Smooth muscle cell (in vitro differentiated cells): ENCODE data around the gene MECP2. TPM values are rescaled to one million over a fixed set of nuclear protein-coding genes. Genes with fewer than 3 reads are reported as not detected.
A peak's percentile ranks its signal among the peaks of the same experiment; 100 is the strongest.

Experiments
- DNase-seq: peaks from one replicate; lab custom pipeline; 2025; ENCODE audit not compliant: unreplicated experiment; lab: John Stamatoyannopoulos, UW
- H2AFZ ChIP-seq: fragments of 200-600 bp; sonication (generic); 2 replicates; pipeline ENCODE4 v1.6.0; 2016; ENCODE audit warnings: antibody characterized with exemption, low read depth, mild to moderate bottlenecking
- H3F3A ChIP-seq: fragments of 200-600 bp; sonication (generic); 2 replicates; pipeline ENCODE4 v1.6.0; 2017; ENCODE audit warnings: antibody characterized with exemption, low read depth
- H3K27ac ChIP-seq: fragments of 200-600 bp; sonication (generic); 2 replicates; pipeline ENCODE4 v1.5.1; 2016; ENCODE audit warnings: low read depth, mild to moderate bottlenecking
- H3K27me3 ChIP-seq: fragments of 200-600 bp; sonication (generic); 2 replicates; pipeline ENCODE4 v1.6.1; 2016; ENCODE audit warnings: low read depth, mild to moderate bottlenecking
- H3K36me3 ChIP-seq: fragments of 200-600 bp; sonication (generic); 2 replicates; pipeline ENCODE4 v1.5.1; 2016; ENCODE audit warnings: low read depth
- H3K4me1 ChIP-seq: fragments of 200-600 bp; sonication (generic); 2 replicates; pipeline ENCODE4 v1.5.1; 2016; ENCODE audit warnings: low read depth
- H3K4me2 ChIP-seq: fragments of 200-600 bp; sonication (generic); 2 replicates; pipeline ENCODE4 v1.6.0; 2016; ENCODE audit warnings: mild to moderate bottlenecking
- H3K4me3 ChIP-seq: fragments of 200-600 bp; sonication (generic); 2 replicates; pipeline ENCODE4 v1.5.1; 2016; ENCODE audit warnings: mild to moderate bottlenecking
- H3K79me2 ChIP-seq: fragments of 200-600 bp; sonication (generic); 2 replicates; pipeline ENCODE4 v1.6.0; 2016; ENCODE audit warnings: low read depth, mild to moderate bottlenecking
- H3K9ac ChIP-seq: fragments of 200-600 bp; sonication (generic); 2 replicates; pipeline ENCODE4 v1.6.0; 2016; ENCODE audit warnings: low read depth
- H3K9me3 ChIP-seq: fragments of 200-600 bp; sonication (generic); replicated peaks from 2 replicates; pipeline ENCODE4 v1.5.1; 2016; ENCODE audit warnings: low read depth
- H4K20me1 ChIP-seq: fragments of 200-600 bp; sonication (generic); 2 replicates; pipeline ENCODE4 v1.6.0; 2016; ENCODE audit warnings: low read depth
- WGBS: methylation state at CpG from one replicate; pipeline ENCODE4 v1.1.7; 2016; ENCODE audit warnings: low lambda C conversion rate; 5-methylcytosine and 5-hydroxymethylcytosine counted together
- polyA plus RNA-seq: library from polyadenylated mRNA; unstranded; fragments of >200 nt; fragmentation: Nextera tagmentation; extraction: Ambion mirVana; gene quantifications from 2 replicates; pipeline ENCODE4 v1.2.1, GENCODE V29; 2016
- total RNA-seq: library from RNA; depleted of rRNA; stranded (reverse); fragments of >200 nt; gene quantifications from 2 replicates; pipeline ENCODE4 v1.2.3, GENCODE V29; 2014
- TF ChIP-seq, protein P1 (sequence below): fragments of 200-600 bp; sonication (generic); IDR thresholded peaks from 2 replicates; pipeline ENCODE4 v1.5.1; 2017; ENCODE audit warnings: borderline replicate concordance, mild to moderate bottlenecking, antibody characterized with exemption; ENCODE audit not compliant: insufficient read depth, poor library complexity, severe bottlenecking

MECP2 gene
- total and polyA plus RNA-seq, 2 experiments from 2014 or later, result 11.9 to 13.1 TPM

DNA sequence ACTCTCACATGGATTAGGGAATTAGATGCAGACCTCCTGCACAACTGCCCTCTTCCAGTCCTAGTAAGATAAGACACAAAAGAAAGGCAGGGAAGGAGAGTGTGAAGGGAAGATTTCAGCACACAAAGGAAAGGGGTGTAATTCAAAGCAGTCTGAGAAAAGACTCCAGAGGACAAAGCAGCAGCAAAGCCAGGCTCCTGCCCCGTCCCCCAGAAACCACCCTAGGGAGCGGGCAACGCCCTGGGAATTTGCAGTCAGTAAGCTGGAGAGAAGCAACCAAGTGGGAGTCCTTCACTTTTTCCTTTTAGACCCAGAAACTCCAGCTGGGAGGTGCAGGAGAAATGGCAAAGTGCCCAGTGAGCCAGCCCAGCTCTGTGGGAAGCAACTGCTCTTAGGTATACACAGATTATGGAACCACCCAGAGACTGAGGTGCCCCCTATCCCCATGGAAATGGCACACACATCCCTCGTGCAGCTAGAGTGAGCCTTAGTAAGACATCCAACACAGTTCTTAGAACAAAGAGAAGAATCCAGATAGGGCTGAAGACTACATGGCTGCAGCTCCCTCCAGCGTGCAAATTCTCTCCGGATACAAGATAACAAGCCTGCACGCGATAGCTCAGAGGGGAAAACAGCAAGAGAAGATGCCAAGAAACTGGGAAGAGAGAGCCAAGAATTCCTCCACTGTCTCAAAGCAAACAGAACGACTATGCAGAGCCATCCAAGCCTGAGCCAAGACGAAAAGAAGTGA, 51.3 kb downstream of the MECP2 start:
- Histone ChIP-seq H3K79me2 (peaks cover 21% of the 10 kb centered on the region), H2AFZ (no peak overlapping the region), H3K4me1 (peaks cover 9% of the 10 kb centered on the region), H3K4me2 (peak overlapping the region; percentile 10), H3K9me3 (no peaks in the 10 kb centered on the region), H3K9ac (peak overlapping the region; percentile 50), H3F3A (no peaks in the 10 kb centered on the region), H3K27me3 (no peaks in the 10 kb centered on the region), H3K4me3 (no peak overlapping the region), H3K27ac (peak overlapping the region; percentile 93), H4K20me1 (peaks cover 6% of the 10 kb centered on the region), H3K36me3 (no peaks in the 10 kb centered on the region)
- TF ChIP-seq, protein P1, sequence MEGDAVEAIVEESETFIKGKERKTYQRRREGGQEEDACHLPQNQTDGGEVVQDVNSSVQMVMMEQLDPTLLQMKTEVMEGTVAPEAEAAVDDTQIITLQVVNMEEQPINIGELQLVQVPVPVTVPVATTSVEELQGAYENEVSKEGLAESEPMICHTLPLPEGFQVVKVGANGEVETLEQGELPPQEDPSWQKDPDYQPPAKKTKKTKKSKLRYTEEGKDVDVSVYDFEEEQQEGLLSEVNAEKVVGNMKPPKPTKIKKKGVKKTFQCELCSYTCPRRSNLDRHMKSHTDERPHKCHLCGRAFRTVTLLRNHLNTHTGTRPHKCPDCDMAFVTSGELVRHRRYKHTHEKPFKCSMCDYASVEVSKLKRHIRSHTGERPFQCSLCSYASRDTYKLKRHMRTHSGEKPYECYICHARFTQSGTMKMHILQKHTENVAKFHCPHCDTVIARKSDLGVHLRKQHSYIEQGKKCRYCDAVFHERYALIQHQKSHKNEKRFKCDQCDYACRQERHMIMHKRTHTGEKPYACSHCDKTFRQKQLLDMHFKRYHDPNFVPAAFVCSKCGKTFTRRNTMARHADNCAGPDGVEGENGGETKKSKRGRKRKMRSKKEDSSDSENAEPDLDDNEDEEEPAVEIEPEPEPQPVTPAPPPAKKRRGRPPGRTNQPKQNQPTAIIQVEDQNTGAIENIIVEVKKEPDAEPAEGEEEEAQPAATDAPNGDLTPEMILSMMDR, result no peak
- 52% methylated on average over 10 of the region's 10 CpGs for WGBS
- no peak for DNase-seq

DNA sequence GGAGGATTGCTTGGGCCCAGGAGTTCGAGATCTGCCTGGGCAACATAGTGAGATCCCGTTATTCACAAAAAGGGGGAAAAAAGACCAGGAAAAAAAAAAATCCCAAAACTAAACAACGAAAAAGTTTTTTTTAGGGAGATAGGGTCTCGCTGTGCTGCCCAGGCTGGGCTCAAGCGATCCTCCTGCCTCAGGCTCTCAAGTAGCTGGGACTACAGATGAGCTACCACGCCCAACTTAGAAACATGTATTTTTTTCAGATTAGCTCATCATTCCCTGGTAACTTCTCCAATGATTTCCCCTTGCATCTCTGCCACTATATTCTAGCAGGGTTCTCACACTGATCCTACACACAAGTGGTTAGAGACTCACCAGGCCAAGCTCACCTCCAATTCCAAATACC, 53.4 kb downstream of the MECP2 start:
- Histone ChIP-seq H3K27ac (peak overlapping the region; percentile 93), H3K27me3 (no peaks in the 10 kb centered on the region), H3K79me2 (peaks cover 7% of the 10 kb centered on the region), H3K4me1 (peaks cover 9% of the 10 kb centered on the region), H3F3A (no peaks in the 10 kb centered on the region), H2AFZ (no peak overlapping the region), H4K20me1 (no peaks in the 10 kb centered on the region), H3K4me3 (no peak overlapping the region), H3K9ac (peak overlapping the region; percentile 30), H3K36me3 (no peaks in the 10 kb centered on the region), H3K4me2 (no peak overlapping the region), H3K9me3 (no peaks in the 10 kb centered on the region)
- TF ChIP-seq, protein P1, result no peak
- DNase-seq, result no peak
- WGBS, result 86% methylated on average over 6 of the region's 6 CpGs

DNA sequence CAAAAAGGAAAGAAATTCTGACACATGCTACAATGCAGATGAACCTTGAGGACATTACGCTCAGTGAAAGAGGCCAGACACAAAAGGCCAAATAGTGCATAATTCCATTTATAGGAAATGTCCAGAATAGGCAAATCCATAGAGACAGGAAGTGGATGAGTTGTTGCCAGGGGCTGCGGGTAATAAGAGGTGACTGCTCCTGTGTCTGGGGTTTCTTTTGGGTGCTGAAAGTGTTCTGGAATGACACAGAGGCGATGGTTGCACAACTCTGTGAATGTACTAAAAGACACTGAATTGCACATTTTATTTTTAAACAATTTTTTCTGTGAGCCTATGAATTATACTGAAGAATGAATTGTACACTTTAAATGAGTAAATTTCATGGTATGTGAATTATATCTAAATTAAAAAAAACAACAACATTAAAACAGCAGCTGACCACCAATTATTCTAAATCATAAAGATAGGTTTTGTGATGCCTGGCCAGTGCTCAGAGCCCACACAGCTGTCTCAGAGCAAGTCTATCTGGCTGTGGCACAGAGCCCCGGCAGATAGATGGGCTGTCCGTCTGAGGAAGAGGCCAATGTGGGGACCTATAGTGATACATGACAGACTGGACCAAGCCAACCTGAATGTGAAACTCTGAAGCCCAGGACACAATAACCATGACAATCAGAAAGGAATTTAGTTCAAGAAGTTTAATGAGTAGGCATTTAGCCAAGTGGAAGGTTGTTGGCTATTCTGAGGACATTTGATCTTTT, 54.3 kb downstream of the MECP2 start:
- Histone ChIP-seq H3K9ac (peak overlapping the region; percentile 36), H3K27ac (peak overlapping the region; percentile 93), H4K20me1 (no peaks in the 10 kb centered on the region), H3K36me3 (no peaks in the 10 kb centered on the region), H3K4me2 (peak overlapping the region; percentile 39), H3K79me2 (peaks cover 6% of the 10 kb centered on the region), H2AFZ (no peak overlapping the region), H3K9me3 (no peaks in the 10 kb centered on the region), H3K4me3 (no peak overlapping the region), H3F3A (no peaks in the 10 kb centered on the region), H3K4me1 (peaks cover 9% of the 10 kb centered on the region), H3K27me3 (no peaks in the 10 kb centered on the region)
- TF ChIP-seq, protein P1, result no peak
- DNase-seq, result no peak
- WGBS, result 54% methylated on average over 5 of the region's 5 CpGs
